GM19372 (cell line): ENCODE measurements around the gene NEK9.
"Not testable (repeated sequence)": the region's sequence is repeated elsewhere in the genome, so short reads cannot be mapped to it uniquely, and the experiment has no call there.

ENCODE experiments used
- ATAC-seq: cut with Tn5 transposase; IDR thresholded peaks from one replicate; pipeline ENCODE4 v1.9.1; 2021; ENCODE audit warnings: mild to moderate bottlenecking, low read depth, moderate library complexity; ENCODE audit not compliant: unreplicated experiment

NEK9 gene

DNA sequence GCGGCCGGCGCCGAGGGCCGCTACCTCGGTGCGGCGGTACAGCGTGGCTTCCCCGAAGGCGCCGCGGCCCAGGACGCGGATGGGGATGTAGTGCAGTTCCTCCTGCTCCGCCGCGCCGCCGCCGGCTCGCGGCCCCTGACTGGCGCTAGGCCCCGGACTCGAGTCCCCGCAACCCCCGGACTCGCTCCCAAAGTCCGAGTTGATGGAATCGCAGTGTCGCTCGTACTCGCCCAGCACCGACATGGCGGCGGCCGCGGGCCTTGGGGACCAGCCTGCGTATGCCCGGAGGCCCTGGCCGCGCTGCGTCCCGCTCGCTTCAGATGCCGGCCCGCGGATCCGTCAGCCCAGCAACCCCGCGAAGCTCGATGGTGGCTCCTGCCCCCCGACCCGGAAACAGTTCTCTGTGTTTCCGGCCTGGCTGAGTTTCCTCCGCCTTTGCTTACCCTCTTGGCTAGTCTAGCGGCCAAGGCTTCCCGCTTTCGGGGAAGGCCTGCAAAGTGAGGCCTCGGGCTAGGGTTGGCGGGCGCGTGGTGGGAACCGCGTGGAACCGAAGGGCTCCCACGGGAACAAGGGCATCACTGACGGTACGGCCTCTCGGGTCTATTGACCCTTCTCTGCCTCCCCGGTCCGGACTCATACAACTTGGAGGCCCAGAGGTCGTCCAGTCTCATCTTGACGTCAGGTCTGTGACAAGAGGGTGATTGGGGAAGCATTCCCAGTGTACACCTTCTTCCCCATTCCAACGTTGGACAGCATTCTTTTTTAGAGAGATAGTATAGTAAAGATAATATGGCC is at the start of gene NEK9:
Gene NEK9 (minus strand): TSS at position 370 of the 795 bp plus-strand sequence. CDS start 127 bp downstream, at position 243.
- ATAC-seq = peak; percentile 79

DNA sequence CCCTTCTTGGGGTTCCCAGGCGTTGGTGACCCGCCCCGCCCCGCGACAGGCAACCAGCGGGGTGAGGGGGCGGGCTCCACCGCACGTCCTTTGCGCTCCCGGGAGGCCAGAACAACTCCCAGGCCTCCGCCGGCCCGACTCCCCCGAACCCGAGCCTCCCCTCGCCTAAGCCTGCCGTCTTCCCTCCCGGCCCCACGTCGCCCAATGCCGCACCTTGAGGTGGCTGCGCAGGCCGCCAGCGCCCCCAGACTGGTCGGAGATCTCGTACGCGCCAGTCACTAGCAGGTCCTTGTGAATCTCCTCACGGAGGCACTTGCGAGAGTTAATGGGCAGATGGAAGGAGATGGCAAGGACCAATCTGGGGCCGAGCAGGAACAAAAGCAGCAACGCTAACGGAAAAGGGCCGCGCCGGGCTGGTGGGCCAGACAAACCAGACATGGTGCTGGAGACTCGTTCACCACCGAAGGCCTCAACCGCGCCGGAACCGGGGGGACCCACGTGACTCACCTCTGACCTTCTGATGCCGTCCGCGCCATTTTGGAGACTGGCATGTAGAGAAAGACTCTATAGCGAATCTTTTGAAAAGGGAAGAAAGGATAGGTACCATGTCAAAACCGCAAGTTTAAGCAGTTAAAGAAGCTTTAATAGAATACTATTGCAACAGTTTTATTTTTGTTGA is 49.4 kb upstream of the NEK9 start, which contains the start of gene TMED10:
Gene TMED10 (minus strand): TSS at position 471 of the 679 bp plus-strand sequence. CDS start 33 bp downstream, at position 438.
- ATAC-seq = peak; percentile 59

DNA sequence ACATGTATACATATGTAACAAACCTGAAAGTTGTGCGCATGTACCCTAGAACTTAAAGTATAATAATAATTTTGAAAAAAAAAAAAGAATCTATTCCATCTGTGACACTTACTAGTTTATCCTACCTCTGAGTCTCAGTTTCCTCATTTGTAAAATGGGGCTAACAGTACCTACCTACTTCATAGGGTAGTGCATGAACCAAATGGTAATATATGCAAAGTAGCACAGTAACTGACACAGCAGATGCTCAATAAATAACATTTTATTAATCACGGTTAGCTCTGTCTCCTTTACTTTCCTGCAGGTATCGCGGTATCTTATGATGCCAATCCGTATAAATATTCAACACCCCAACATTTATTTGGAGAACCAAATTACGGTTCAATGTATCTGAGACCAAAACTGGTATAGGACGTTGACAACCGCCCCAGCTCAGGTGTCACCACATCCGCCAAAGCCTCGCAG is 48.9 kb upstream of the NEK9 start:
- ATAC-seq = no peak

DNA sequence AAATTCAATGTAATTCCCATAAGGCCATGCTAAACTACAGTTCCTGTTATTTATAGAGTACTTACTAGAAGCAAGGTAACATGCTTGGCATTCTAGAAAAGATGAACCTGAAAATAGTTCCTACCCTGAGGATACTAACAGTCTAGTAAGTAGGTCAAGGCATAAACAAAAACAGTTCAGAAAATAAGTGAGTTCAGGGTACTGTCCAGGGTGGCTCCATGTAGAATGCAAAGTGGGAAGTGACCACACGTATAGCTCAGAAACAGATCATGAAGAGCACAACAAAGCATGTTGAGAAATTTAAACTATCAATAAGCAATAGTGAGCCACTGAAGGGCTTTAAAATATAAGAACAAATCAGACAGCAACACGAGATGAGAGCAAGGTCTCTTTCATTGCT is 47.2 kb upstream of the NEK9 start:
- no peak for ATAC-seq

DNA sequence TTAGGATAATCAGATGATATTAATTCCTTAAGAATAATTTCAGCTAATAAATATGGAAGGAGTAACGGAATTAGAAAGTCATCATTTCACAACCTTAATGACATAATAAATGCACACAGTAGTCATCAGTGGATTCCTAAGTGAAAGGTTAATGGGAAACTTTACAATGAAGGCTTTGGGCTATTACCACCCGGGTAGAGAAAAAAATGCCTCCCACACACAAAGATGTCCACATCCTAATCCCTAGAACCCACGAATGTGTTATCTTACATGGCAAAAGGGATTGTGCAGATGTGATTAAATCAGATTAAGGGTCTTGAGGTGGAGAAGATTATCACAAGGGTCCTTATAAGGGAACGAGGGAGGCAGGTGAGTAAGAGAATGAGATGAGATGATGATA is 43.9 kb upstream of the NEK9 start:
- no peak for ATAC-seq

DNA sequence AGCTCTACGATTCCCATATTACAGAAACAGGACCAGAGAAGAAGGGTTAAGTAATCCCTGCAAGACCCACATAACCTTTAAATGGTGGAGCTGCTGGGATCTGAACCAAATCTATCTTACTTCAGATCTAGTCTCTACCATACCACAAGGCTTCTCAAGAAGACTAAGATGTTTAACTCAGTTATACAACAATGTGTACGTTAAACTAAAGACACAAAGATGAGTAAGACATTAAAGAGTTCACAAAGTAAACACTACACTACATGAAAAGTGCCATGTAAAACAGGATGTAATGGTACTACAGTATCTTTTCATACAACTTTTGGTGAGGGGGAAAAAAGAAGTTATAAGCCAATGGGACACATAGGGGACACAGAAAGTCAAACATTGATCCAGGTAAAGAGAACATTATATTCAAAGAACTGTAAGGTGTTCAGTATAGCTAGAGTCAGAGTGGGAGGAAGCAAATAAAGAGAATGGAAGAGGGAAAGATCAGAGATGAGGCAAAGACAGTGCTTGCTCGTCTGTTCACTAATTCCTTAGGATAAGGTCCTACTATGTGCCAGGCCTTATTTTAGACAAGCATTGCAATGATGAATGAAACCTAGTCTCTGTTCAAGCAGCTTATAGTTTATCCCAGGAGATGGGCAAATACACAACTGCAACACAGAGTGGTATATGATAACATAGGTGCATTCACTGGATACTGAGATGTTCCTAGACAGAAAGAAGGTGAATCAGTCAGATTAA is 41.9 kb upstream of the NEK9 start:
- ATAC-seq = no peak

DNA sequence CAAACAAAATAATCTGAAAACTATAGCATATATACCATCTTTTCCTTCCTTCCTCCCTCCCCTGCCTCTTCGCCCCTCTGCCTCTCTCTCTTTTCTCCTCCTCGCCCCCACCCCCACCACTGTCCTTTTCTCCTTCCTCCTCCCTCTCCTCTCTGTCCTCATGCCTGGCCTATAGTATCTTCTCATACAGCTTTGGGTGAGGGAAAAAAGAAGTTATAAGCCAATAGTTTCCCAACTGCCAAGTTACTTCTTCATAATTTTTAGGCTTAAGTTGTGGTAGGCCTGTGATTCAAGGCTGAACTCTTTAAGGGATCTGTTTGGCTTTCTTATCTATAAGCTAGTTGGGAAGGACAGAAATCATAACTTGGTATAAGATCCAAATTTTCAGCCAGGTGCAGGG is 40.5 kb upstream of the NEK9 start:
- ATAC-seq = no peak

DNA sequence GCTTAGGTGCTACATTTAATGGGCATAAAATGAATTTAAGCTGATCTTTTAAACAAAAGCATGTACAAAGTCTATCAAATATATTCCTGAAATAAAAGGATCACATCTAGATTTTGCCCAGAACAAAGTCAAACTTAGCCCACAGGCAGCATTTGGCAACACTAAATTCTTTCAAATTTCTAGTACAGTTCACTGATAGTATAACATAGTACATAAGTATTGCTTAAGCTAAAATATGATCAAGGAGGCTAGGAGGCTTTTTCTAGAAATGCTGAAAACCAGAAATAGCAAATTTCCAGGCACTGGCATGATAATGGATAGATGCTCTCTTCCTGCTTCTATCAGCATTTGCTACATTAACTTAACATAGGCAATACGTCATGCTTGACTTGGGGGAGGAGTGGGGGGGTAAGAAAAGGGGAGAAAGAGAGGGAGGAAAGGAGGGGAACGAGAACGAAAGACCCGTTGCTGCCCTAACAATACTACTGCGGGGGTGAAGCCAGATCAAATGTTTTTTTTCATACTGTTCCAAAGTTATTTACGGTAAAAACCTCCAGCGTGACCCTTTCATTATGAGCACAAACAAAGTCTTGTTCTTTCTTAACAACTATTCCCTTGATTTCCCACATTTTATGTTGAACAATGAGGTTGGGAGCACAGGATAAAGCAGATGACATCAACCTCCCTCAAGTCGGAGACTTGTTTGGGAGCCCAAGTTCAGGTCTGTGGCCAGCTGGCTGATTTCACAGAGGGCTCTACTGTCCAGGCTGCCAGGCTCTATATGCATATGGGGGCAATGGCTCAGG is 38.9 kb upstream of the NEK9 start:
- no peak for ATAC-seq

DNA sequence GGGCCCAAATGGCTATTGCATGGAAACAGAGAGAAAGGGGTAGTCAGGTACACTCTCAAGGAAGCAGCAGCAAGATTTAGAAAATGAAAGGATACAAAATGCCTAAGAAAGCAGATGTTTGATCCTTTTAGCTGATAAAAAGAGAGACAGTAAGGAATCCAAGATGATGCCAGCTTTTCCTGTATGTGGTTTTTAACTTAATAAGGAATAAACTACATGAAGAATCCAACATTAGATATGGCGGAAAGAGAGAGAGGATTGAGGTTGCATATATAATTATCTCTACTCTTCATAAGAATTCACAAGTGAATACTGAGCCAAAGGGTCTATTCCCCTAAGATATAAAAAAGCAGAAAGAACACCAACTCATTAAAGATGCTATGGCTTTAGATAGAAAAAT is 38.0 kb upstream of the NEK9 start:
- ATAC-seq = no peak

DNA sequence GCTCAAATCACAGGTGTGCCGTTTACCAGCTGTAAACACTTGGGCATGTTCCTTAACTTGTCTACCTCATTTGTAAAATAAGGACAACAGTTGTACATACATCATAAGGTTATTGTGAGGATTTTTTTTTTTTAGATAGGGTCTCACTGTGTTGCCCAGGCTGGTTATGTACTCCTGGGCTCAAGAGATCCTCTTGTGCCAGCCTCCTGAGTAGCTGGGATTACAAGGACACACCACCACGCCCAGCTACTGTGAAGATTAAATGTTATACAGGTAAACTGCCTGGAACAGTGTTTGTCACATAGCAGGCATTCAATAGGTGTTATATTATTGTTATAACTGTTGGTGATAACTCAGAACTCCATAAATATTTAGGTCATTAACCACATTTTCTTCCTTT is 36.8 kb upstream of the NEK9 start:
- no peak for ATAC-seq

DNA sequence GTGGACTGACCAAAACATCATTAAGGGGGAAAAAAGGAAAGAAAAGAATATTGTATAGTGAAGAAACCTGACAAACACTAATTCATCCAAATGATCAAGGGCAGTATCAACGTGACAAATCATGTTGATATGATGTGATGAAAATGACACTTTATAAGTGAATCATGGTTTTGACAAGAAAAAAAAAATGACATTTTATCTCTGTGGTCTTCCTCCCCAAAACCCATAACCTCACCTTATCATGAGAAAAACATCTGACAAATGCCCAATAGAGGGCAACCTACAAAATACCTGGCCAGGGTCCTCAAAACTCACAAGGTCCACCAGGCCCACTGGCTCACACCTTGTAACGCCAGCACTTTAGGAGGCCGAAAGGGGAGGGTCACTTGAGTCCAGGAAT is 35.8 kb upstream of the NEK9 start:
- ATAC-seq = no peak

DNA sequence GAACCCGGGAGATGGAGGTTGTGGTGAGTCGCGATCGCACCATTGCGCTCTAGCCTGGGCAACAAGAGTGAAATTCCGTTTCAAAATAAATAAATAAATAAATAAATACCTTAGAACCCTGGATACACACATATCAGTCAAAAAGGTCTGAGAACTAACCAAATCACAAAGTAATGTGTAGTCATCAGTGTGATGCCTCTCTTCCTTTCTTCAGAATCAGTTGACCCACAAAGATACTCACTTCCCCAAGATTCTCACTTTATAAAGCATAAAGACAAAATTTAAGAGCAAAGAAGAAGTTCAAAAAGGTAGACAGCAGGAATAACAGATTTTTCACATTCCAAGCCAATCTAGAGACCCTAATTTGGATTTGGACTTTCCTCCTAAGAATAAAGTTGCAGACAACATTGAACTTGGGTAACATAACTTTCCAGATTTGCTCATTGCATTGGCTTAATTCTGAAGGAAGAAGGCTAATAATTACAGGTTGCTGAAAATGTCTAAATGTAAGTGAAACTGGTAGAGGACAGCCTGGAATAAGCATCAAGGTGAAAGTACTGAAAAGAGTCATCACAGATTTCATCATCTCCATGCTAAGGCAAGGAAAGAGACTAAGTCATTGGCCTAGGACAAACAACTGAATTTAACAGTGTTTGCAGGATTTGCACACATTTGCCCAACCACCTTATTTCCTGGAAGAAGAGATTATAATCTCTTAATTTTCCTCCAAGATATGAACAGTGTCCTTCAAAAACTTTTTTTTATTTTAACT is 32.2 kb upstream of the NEK9 start:
- ATAC-seq = no peak

DNA sequence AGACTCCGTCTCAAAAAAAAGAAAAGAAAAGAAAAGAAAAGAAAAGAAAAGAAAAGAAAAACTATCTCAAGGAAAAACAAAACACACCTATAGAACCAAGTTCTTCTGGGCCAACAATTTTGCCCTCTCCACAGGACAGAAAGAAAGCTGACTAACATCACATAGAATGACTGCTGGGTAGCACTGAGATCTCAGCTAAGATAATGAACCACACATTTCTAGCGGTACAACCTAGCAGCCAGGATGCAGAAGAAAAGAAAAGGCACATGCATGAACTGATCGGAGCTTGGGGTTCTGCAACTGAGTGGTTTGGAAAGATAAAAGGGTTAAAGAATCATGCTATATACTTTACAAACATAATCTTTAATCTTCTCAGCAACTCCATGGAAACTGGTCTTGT is 30.1 kb upstream of the NEK9 start:
- no peak for ATAC-seq

DNA sequence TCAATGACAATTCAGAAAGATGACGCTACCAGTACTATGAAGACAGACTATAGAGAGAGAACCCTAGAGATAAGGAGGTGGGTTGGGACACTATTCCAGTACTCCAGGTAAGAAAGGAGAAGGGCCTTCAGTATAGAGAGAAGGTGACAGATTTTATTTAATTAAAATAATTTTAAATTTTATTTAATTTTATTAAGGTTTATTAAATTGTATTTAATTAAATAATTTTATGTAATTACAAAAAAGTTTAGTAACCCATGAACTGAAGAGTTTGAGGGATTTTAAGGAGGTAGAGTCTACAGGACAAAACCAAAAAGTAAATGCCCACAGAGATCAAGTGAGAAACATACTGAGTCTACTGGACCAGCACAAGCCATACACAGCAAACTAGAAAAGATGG is 29.3 kb upstream of the NEK9 start:
- no peak for ATAC-seq

DNA sequence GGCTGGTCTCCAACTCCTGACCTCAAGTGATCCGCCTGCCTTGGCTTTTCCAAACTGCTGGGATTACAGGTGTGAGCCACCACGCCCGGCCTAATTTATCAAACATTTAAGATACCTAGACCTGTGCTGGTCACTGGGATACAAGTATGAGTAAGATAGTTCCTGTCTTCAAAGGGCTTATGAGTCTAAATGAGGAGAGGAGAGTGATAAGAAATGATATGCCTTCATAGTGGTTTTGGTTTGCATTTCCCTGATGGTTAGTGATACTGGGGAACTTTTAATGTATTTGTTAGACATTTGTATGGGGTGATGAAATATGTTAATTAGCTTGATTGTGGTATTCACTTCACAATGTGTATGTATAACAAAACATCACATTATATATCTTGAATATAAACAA is 28.3 kb upstream of the NEK9 start:
- ATAC-seq = no peak

DNA sequence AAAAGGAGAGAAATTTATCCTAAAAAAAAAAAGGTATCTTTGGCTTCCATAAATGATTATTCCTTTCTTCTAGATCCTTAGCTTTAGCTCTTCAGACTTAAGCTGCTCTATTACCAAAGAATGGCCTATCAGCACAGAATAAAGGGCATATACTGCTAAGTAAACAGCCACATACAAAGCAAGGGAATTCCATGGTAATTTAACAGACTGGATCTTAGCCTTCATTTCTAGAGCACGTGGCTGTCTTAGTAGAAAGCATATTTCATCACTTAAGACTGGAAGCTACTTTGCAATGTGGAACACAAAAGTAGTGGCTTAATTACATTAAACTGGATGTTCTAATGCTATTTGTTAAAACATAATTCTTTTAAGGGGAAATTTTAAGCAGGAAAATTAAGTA is 26.4 kb upstream of the NEK9 start:
- ATAC-seq = no peak

DNA sequence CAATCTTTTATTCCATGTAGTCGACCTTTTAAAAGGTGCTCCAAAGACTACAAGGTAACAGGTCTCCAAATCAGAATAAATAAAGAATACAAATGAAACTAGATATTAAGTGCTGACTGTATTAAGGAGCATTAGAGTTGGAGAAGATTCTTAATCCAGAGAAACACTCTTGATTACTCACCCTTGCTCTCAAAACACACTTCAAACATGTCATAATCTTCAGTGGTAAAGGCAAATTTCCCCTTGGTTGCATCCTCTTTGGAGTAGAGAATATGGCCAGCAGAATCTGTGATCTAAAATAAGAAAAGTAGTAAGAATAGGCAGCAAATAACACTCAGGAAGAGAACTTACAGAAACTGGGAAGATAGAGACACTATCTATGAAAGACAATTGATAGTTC is 25.0 kb upstream of the NEK9 start:
- ATAC-seq = no peak

DNA sequence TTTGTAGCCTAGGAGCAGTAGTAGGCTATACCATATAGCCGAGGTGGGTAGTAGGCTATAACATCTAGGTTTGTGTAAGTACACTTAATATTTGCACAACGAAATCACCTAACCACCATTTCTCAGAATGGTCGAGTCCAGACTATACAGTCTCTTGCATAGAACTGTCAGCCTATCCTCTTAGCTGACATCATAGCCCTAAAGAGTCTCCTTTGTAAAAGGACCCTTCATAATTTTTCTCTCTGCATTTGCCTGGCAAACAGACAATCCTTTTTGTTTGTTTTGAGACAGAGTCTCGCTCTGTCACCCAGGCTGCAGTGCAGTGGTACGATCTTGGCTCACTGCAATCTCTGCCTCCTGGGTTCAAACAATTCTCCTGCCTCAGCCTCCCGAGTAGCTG is 23.8 kb upstream of the NEK9 start:
- not testable (repeated sequence) for ATAC-seq

DNA sequence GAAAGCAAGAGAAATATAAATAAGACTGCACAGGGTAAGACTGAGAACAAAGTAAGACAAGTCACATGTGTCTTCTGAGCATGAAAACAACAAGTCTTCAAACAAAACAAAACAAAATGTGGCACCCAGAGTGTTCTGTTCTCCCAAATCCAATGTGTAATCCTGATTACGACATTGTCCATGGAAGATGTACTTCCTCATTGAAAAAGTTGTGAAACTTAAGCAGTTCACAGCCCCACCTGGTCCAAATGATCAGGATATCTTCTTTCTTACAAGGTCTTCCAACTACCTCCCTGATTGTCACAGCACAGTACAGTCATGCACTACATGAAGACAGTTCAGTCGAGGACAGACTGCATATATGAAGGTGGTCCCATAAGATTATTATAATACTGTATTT is 23.3 kb upstream of the NEK9 start:
- no peak for ATAC-seq
